ENCODE data around the gene TLK2. TPM values are rescaled to one million over a fixed set of nuclear protein-coding genes. Genes with fewer than 3 reads are reported as not detected.

The TLK2 gene
- total RNA-seq, 4 donors from 2014 or later = 30.3 to 66.0 (median 38.7) TPM

DNA sequence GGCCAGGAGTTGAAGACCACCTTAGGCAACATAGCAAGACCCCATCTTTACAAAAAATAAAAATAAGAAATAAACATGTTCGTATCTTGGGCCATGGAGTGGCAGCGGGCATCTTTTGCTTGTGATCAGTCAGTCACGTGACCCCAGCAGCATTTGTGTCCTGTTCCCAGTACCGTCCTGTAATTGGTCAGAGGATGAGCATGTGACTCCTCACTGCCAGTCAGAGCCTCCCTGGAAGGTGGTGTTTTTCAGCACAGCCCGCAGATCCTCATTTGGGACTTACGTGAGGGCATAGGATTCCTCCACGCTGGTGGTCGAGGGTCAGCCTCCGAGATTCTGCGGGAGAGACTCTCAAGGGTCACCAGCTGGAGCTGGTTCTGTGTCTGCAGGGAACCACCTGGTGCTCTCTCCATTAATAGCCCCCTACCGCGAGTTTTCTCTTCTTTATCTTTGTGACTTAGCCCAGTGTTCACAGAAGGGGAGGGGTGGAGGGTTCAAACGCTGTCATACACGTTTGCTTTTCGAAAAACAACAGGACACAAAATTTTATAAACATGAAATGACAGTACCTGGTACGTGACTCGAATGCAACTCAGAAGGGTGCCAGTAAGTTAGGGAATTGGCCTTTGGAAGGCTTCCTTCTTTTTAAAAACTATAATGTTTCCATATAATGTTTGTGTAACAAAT is 166.0 kb downstream of the TLK2 start:
- Histone ChIP-seq H3K36me3 (no peaks in the 10 kb centered on the region), H3K27ac (no peak overlapping the region), H3K4me1 (peaks cover 0 to 18% (median 0%) of the 10 kb centered on the region in 4 donors), H3K4me3 (no peak overlapping the region), H3K27me3 (no peaks in the 10 kb centered on the region), H3K9me3 (no peaks in the 10 kb centered on the region)
- WGBS, 2 donors = 74 to 79% methylated on average over 17 of the region's 17 CpGs
- TF ChIP-seq EP300 (IDR thresholded peaks at IDR 0.05) = no peak
- no peak for TF ChIP-seq POLR2A (IDR thresholded peaks at IDR 0.05)
- TF ChIP-seq, protein P1, sequence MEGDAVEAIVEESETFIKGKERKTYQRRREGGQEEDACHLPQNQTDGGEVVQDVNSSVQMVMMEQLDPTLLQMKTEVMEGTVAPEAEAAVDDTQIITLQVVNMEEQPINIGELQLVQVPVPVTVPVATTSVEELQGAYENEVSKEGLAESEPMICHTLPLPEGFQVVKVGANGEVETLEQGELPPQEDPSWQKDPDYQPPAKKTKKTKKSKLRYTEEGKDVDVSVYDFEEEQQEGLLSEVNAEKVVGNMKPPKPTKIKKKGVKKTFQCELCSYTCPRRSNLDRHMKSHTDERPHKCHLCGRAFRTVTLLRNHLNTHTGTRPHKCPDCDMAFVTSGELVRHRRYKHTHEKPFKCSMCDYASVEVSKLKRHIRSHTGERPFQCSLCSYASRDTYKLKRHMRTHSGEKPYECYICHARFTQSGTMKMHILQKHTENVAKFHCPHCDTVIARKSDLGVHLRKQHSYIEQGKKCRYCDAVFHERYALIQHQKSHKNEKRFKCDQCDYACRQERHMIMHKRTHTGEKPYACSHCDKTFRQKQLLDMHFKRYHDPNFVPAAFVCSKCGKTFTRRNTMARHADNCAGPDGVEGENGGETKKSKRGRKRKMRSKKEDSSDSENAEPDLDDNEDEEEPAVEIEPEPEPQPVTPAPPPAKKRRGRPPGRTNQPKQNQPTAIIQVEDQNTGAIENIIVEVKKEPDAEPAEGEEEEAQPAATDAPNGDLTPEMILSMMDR (IDR thresholded peaks at IDR 0.05) = no peak
- no peak for DNase-seq (ENCODE audit: low spot score in 2 of 2)

DNA sequence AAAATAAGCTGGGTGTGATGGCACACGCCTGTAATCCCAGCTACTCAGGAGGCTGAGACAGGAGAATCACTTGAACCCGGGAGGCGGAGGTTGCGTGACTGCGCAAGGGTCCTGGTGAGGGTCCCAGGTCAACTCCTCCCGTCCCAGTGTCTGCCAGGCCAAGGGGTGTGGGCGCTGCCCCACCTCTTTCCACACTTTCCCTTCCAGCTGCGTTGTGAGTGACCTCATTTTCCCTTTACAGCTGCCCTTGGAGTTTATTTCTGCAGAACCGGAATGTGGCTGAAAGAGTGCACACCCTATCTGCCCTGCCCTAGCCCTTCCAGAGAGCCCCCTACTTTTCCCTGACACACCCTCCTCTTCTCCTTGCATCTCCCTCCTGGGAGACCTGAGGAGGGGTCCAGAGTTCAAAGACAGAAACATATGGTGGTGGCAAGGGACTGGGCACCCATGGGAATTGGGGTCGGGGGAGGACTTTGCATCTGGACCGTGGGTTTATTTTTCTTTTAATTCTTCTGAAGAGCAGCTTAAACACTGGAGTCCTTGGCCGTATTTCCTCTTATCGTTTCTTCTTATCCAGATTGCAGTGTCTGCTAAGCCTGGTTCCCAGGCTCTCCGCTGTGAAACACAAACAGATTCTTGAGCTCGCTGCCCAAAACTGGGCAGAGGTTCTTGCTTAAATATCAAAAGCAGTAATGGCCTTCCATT is 169.8 kb downstream of the TLK2 start:
- Histone ChIP-seq H3K36me3 (no peaks in the 10 kb centered on the region), H3K27ac (peak overlapping the region in 2 of 4 donors; percentile 59 to 66), H3K4me3 (peak overlapping the region in 1 of 4 donors; percentile 1), H3K27me3 (no peaks in the 10 kb centered on the region), H3K4me1 (peaks cover 0 to 34% (median 7%) of the 10 kb centered on the region in 4 donors), H3K9me3 (no peaks in the 10 kb centered on the region)
- 48 to 50% methylated on average over 14 to 15 of the region's 15 CpGs for WGBS, 2 donors
- DNase-seq (ENCODE audit: low spot score in 2 of 2) = no peak
- TF ChIP-seq EP300 (IDR thresholded peaks at IDR 0.05) (no peak), POLR2A (IDR thresholded peaks at IDR 0.05) (no peak)
- TF ChIP-seq, protein P1 (IDR thresholded peaks at IDR 0.05) = no peak

DNA sequence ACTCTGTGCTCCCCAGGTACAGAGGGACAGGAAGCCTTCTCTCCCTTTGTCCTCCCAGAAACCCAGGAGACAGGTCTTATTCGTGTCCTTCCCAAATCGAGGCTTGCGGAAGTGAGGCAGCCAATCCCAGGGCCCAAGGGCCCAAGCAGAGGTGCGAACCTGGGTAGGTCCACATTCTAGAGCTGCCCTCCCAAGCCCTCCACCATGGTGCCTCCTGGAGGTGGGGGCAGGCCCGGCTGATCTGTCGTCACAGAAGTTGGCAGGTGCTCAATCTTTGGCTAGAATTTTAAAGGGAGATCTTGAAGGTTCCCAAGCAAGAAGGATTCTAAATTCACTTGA is 170.3 kb downstream of the TLK2 start:
- Histone ChIP-seq H3K27ac (peak overlapping the region in 2 of 4 donors; percentile 50 to 59), H3K4me3 (peak overlapping the region in 1 of 4 donors; percentile 1), H3K4me1 (peaks cover 0 to 39% (median 12%) of the 10 kb centered on the region in 4 donors), H3K9me3 (no peaks in the 10 kb centered on the region), H3K27me3 (no peaks in the 10 kb centered on the region), H3K36me3 (no peaks in the 10 kb centered on the region)
- DNase-seq (ENCODE audit: low spot score in 2 of 2) = no peak
- no peak for TF ChIP-seq EP300 (IDR thresholded peaks at IDR 0.05)
- TF ChIP-seq, protein P1 (IDR thresholded peaks at IDR 0.05) = no peak
- no peak for TF ChIP-seq POLR2A (IDR thresholded peaks at IDR 0.05)
- 57 to 64% methylated on average over 6 of the region's 6 CpGs for WGBS, 2 donors

DNA sequence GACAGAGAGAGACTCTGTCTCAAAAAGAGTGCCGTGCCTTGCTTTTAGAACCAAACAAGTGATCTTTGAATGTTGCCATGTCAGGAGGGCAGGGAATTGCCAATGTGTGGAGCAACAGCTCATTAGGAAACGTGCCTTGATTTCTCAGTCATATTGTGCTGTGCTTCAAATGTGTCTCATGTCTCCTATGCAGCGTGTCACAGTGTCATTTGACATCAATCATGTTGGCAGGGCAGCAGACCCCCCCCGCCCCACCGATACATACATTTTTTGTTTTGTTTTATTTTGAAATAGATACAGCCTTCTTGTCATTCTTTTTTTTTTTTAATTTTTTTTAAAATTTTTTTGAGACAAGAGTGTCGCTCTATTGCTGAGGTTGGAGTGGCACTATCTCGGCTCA is 170.9 kb downstream of the TLK2 start:
- Histone ChIP-seq H3K27me3 (no peaks in the 10 kb centered on the region), H3K36me3 (no peaks in the 10 kb centered on the region), H3K27ac (no peak overlapping the region), H3K4me1 (peaks cover 0 to 45% (median 17%) of the 10 kb centered on the region in 4 donors), H3K9me3 (no peaks in the 10 kb centered on the region), H3K4me3 (no peak overlapping the region)
- WGBS, 2 donors = 78 to 83% methylated on average over 7 of the region's 7 CpGs
- DNase-seq (ENCODE audit: low spot score in 2 of 2) = no peak
- TF ChIP-seq, protein P1 (IDR thresholded peaks at IDR 0.05) = no peak

GRCh38 chr17:62650587-62650986 is 172.0 kb downstream of the TLK2 start:
- no peak for DNase-seq (ENCODE audit: low spot score in 2 of 2)
- peaks cover 0 to 45% (median 18%) of the 10 kb centered on the region in 4 donors for H3K4me1 ChIP-seq
- H3K36me3 ChIP-seq = no peaks in the 10 kb centered on the region
- 83 to 84% methylated on average over 6 of the region's 6 CpGs for WGBS, 2 donors
- TF ChIP-seq, protein P1 (IDR thresholded peaks at IDR 0.05) = no peak
- TF ChIP-seq POLR2A (IDR thresholded peaks at IDR 0.05) (no peak), EP300 (IDR thresholded peaks at IDR 0.05) (no peak)
- no peaks in the 10 kb centered on the region for H3K27me3 ChIP-seq
- H3K27ac ChIP-seq = no peak overlapping the region
- H3K9me3 ChIP-seq = no peaks in the 10 kb centered on the region
- H3K4me3 ChIP-seq = no peak overlapping the region
